T follicular helper cell (primary cell): ENCODE data around the gene FAM118A.
"Not testable (repeated sequence)": the region's sequence is repeated elsewhere in the genome, so short reads cannot be mapped to it uniquely, and the experiment has no call there.

Experiments
- DNase-seq: peaks from one replicate; pipeline ENCODE4 v3.0.0-alpha.2; 2020; ENCODE audit warnings: low read depth
- total RNA-seq, 2 experiments: gene quantifications; one replicate each; lab custom pipeline; 2026; lab: John Stamatoyannopoulos, UW

FAM118A gene
- total RNA-seq, result 40.6 to 80.7 reads per million in 2 experiments

DNA sequence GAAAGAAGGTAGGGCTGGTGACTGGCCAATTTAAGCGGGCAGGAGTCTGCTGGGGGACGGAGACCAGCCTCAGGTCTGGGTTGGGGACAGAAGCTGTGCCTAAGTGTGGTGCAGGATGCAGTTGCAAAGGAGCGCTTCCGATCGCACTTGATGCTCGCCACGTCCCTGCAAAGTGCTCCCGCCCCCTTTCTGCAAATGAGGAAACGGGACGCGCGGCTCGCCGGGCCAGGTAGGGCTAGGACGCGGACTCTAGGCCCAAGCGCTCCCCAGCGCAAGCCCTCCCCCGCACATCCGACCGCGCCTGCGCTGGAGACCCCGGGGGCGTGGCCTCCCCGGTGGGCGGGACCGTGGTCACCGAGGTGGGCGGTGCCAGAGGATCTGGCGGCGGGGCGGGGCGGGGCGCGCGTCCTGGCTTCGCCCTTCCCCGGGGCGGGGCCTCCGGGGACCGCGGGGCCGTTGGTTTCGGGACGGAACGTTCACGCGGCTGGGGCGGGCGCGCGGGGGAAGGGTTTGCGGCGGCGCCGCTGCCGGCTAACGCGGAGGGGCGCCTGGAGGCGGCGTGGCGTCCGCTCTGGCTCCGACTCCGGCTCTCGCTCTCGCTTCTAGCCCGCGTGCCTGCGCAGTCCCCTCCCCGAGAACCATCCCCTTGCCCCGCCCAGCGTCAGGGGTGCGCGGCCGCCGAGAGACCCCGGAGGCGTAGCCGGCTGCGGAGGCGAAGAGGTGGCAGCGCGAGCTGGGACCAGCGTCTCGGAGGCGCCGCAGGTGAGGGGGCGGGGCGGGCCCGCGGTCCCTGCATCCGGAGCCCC is at the start of gene FAM118A:
TSS of gene FAM118A (plus strand) at position 513 of the 806 bp plus-strand sequence. CDS start 12,446 bp downstream, outside the sequence.
- peak; percentile 90 for DNase-seq

- not testable (repeated sequence) for DNase-seq
Observed at GRCh38 chr22:45260395-45260759, 49.4 kb upstream of the FAM118A start.

DNA sequence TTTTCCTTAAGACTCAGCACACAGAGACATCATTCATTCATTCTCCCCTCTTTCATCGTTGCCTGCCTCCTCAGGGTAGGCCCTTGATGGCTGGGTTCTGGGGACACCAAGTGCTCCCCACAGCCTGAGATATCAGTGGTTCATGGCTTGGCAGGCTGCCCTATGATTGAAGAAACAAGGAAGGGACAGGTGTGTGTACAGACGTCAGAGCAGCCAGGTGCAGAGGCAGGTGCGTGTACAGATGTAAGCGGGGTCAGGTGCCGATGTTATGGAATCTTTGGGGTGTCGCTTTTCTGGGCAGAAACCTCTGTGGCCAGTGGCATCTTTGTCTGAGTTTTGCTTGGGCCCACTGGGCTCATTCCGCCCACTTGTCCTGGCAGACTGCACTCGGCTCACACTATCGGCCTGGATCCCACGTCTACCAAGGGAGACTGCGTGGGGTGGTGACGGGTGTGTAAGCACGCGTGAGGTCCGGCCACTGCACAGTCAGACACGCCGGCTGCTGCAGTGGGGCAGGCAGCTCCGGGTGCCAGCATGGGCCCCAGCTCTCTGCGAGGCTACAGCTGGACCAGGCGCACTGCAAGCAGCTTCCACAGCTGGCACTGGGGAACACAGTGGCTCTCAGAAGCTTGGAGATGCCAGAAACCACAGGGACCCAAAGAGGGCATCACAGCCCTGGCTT is 48.2 kb upstream of the FAM118A start:
- no peak for DNase-seq

DNA sequence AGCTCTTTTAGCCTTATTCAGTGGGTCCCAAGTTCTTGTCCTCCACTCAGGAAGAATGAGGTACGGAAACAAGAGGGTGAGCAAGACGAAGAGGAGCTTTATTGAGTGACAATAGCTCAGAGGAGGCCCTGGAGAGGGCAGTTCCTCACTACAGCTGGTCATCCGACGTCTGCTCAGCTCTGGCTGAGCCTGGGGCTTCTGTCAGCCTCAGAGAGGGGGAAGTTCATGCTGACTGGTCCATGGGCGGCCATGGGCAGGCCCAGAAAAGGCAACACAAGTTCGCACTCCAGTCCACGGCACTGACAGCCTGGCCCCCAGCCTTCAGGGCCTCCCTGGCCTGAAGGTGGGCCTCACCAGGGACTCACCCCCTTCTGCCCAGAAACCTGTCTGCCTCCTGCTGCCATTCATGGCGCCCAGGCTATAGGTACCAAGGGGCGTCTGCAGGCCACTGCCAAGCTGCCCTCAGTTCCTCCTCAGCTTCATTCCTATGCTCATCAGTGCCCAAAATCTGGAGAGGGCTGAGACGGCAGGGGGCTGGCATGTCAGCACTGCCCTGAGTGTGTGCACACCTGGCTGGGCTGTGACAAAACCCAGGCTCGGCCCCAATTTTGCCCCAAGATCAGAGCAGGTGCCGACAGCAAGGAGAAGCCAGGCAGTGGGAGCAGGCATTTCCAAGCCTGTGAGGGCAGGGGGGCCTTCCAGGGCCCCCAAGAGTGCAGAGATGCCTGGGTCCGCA is 47.4 kb upstream of the FAM118A start:
- no peak for DNase-seq

DNA sequence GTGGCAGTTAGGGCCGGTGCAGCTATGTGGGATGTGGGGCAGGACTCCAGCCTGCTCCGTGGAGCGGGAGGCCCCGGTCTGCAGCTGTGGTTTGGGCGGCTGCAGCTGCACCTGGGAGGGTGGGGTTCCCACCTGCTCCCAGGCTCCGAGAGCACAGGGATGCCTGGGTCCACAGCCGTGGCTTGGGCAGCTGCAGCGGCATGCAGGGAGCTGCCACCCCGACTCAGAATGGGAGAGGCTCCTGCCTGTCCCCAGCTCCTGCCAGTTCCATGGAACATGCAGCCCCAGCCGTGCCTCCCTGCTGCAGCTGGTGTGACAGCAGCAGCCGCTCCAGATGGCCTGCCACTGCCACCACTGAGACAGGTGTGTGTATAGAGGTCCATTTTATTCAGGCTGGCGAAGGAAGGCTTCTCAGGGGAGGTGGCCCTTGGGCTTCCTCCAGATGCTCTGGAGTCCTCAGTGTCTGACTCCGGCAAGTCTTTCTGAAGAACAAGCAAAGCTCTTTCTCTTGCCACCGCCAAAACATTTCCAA is 46.7 kb upstream of the FAM118A start:
- no peak for DNase-seq

DNA sequence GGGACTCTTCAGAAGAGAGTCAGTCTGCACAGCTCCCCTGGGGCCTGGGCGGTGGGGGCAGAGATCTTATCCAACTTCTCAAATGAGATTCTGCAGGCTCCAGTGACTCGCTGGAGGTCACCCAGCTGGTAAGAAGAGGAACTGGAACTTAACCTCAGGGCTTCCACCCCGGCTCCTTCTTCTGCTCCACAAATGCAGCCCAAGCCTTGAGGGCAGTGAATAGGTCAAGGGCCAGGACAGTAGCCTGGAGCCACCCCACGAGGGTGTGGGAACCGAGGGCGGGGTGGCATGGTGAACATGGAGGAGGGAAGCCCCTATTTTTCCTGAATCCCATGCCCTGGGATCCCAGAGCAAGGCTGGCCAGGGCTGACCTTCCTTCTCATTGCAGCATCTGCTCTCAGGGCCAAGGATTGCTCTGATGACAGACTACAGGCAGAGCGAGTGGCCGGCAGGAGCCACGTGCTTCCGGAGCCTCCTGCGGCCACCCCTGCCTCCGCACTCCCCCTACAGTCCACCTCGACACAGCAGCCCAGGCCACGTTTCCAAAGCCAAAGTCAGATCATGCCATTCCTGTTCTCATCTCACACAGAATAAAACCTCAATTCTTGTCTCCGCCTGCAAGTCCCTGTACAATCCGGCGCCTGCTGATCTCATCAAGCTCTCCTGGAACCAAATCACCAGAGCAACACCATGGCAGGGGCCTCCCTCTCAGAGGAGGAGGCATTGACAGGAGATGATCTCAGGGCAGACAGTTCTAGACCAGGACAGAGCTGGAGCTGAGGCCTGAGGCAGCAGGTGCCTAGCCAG is 46.1 kb upstream of the FAM118A start:
- DNase-seq, result no peak

DNA sequence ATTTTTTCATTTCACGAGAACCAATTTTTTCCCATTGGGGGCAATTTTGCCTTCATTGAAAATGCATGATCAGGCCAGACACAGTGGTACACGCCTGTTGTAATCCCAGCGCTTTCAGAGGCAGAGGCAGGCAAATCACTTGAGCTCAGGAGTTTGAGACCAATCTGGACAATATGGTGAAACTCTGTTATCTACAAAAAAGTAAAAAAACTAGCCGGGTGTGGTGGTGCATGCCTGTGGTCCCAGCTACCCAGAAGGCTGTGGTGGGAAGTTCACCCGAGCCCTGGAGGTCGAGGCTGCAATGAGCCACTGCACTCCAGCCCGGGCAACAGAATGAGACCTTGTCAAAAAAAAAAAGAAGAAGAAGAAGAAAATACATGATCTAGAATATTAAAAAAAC is 44.2 kb upstream of the FAM118A start:
- DNase-seq, result no peak

DNA sequence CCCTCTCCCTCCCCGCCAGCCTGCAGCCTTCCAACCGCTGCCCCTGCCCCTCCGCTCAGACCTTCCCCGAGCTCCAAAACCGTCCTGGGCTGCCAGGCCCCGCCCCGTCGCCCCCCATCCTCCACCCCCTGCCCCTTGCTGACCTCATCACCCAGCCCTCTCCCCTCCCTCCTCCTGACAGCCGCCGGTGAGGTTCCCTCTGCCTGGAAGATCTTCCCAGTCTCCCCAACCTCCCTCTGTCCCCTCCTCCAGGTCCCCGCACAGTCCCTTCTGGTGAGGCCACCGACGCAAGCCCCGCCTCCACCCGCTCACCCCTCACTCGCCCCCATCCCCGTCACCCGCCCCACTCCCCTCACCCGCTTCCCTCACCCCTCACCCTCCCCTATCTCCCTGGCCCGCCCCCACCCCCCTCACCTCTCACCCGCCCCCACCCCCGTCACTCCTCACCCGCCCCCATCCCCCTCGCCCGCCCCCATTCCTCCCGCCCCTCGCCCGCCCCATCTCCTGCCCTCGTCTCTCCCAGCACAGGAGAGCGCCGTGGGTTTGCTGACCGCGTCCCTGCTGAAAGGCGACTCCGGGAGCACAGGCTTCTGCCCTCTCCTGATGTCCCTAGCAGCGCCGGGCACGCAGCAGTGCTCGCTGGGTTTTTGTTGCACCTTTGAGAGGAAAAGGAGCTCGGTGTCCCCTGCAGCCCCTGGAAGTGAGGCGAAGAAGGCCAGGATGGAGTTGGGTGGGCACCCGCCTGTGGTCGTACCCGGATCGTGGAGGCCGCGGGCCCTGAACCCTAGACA is 41.4 kb upstream of the FAM118A start:
- DNase-seq, result peak; percentile 13

- peak; percentile 86 for DNase-seq
Observed at GRCh38 chr22:45268958-45269844, 40.5 kb upstream of the FAM118A start.

GRCh38 chr22:45270095-45271020 is 39.4 kb upstream of the FAM118A start:
- no peak for DNase-seq

DNA sequence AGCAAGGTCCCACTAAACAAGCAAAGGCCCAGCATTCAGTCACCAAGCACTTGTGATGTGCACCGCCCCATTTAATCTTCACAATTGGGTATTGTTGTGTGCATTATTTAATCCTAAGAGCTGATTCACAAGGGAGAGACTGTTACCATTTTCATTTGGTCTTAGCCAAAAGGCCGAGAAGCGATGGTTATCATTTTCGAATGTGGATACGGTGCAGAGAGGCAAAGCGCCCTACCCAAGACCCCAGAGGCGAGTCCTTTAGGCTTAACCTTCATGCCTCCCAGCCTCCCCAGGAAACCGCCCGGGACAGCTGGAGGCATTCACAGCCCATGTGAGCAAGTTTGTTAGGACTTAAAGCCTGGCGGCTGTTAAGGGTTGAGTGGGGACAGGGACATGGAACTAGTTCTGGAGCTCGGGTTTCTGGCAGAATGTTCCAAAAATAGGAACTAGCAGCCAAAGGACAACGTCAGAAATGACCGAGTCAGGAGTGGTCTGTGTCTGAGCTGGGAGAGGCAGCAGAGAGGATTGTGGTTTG is 38.0 kb upstream of the FAM118A start:
- no peak for DNase-seq

- DNase-seq, result no peak
Observed at GRCh38 chr22:45272498-45272897, 37.2 kb upstream of the FAM118A start.

- DNase-seq, result no peak
Observed at GRCh38 chr22:45273452-45274075, 36.2 kb upstream of the FAM118A start.

DNA sequence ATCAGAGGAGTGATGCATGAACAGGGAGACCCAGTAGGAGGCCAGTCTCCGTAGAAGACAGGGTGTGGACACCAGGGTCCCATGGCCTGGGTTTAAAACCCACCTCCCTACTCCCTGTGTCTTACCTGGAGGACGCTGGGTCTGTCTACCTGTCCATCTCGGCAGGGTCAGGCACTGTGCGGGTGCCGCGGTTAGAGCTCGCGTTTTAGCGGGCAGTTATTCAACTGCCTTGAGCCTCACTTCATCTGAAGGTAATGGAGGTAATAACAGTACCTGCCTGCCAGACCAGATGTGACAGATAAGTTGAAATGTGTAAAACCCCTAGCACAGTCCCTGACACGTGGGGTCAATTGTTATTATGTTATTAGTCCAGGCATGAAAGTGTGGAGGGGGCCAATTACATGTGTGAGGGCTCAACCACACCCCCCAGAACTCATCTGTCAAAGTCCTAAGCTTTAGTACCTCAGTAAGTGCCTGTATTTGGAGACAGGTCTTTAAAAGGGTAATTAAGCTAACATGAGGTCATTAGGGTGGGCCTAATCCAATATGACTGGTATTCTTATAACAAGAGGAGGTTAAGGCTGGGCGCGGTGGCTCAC is 33.1 kb upstream of the FAM118A start:
- DNase-seq, result no peak

- DNase-seq, result not testable (repeated sequence)
Observed at GRCh38 chr22:45277720-45278119, 32.0 kb upstream of the FAM118A start.

- no peak for DNase-seq
Observed at GRCh38 chr22:45278125-45278524, 31.6 kb upstream of the FAM118A start.

- no peak for DNase-seq
Observed at GRCh38 chr22:45280587-45280980, 29.1 kb upstream of the FAM118A start.
